Mammary epithelial cell (primary cell): Measurements from ENCODE around the gene CCNL1.

Experiments used
- EZH2 ChIP-seq: IDR thresholded peaks from 2 replicates; pipeline ENCODE4 v1.6.1; 2012; ENCODE audit warnings: low read length, inconsistent platforms, borderline replicate concordance
- TF ChIP-seq, protein P1 (sequence below), 2 donors: IDR thresholded peaks in 1 of 2; conservative IDR thresholded peaks in 1 of 2; 2 replicates each; pipeline ENCODE4 v1.5.1; 2011 to 2012; ENCODE audit warnings: inconsistent platforms in 2 of 2, low read length in 2 of 2, mild to moderate bottlenecking in 2 of 2, control low read depth in 1 of 2, low read depth in 1 of 2; ENCODE audit not compliant: insufficient read depth in 1 of 2; ENCODE audit errors: extremely low read depth in 1 of 2

DNA sequence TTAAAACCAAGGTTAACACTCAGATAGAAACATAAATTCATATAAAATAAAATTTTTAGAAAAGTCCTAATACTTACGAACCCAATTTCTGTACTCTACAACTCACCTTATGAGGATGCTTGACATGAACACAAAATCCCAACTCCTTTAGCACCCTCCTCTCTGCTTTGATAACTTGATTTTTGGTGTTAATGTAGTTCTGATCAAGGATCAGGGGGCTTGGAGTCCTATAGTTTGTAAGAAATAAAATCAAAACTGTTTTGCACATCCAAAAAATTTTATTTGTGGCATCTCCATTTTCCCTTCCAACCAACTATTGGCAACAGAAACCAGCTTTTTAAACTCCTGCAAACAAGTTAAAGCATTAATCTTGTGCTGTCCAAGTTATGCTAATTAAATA, 7.0 kb downstream of the CCNL1 start:
- TF ChIP-seq EZH2: no peak
- TF ChIP-seq, protein P1, sequence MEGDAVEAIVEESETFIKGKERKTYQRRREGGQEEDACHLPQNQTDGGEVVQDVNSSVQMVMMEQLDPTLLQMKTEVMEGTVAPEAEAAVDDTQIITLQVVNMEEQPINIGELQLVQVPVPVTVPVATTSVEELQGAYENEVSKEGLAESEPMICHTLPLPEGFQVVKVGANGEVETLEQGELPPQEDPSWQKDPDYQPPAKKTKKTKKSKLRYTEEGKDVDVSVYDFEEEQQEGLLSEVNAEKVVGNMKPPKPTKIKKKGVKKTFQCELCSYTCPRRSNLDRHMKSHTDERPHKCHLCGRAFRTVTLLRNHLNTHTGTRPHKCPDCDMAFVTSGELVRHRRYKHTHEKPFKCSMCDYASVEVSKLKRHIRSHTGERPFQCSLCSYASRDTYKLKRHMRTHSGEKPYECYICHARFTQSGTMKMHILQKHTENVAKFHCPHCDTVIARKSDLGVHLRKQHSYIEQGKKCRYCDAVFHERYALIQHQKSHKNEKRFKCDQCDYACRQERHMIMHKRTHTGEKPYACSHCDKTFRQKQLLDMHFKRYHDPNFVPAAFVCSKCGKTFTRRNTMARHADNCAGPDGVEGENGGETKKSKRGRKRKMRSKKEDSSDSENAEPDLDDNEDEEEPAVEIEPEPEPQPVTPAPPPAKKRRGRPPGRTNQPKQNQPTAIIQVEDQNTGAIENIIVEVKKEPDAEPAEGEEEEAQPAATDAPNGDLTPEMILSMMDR (conservative IDR thresholded peaks at IDR 0.05 in 1 of 2, IDR thresholded peaks at IDR 0.05 in 1 of 2; ENCODE audit: extremely low read depth in 1 of 2, insufficient read depth in 1 of 2, low read depth in 1 of 2, low read length in 2 of 2): no peak
